Measurements from ENCODE around the gene COQ4.

- TF ChIP-seq, protein P1, sequence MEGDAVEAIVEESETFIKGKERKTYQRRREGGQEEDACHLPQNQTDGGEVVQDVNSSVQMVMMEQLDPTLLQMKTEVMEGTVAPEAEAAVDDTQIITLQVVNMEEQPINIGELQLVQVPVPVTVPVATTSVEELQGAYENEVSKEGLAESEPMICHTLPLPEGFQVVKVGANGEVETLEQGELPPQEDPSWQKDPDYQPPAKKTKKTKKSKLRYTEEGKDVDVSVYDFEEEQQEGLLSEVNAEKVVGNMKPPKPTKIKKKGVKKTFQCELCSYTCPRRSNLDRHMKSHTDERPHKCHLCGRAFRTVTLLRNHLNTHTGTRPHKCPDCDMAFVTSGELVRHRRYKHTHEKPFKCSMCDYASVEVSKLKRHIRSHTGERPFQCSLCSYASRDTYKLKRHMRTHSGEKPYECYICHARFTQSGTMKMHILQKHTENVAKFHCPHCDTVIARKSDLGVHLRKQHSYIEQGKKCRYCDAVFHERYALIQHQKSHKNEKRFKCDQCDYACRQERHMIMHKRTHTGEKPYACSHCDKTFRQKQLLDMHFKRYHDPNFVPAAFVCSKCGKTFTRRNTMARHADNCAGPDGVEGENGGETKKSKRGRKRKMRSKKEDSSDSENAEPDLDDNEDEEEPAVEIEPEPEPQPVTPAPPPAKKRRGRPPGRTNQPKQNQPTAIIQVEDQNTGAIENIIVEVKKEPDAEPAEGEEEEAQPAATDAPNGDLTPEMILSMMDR (IDR thresholded peaks at IDR 0.05; ENCODE audit: low read depth, low read length), result no peak
- TF ChIP-seq EZH2phosphoT487 (IDR thresholded peaks at IDR 0.05; ENCODE audit: low read depth), result no peak
Observed at GRCh38 chr9:128372784-128373183, 50.1 kb downstream of the COQ4 start.

Data from OCI-LY3 (cell line).